Prostate gland (tissue), 2 donors: Measurements from ENCODE around the gene MAP4K2.

Experiments
- POLR2A ChIP-seq: fragments of 450-650 bp; IDR thresholded peaks from one replicate; pipeline ENCODE4 v1.6.1; 2016; ENCODE audit warnings: antibody characterized with exemption, mild to moderate bottlenecking
- TF ChIP-seq, protein P1 (sequence below), 4 experiments: fragments of 200-600 bp in 2 of 4; fragments of 450-650 bp in 2 of 4; sonication (generic) in 2 of 4; IDR thresholded peaks; 1 replicate in 3 of 4; 2 replicates in 1 of 4; pipeline ENCODE4 v1.5.1; 2016 to 2019; ENCODE audit warnings: antibody characterized with exemption in 4 of 4, mild to moderate bottlenecking in 2 of 4, moderate library complexity in 2 of 4

- TF ChIP-seq, protein P1, sequence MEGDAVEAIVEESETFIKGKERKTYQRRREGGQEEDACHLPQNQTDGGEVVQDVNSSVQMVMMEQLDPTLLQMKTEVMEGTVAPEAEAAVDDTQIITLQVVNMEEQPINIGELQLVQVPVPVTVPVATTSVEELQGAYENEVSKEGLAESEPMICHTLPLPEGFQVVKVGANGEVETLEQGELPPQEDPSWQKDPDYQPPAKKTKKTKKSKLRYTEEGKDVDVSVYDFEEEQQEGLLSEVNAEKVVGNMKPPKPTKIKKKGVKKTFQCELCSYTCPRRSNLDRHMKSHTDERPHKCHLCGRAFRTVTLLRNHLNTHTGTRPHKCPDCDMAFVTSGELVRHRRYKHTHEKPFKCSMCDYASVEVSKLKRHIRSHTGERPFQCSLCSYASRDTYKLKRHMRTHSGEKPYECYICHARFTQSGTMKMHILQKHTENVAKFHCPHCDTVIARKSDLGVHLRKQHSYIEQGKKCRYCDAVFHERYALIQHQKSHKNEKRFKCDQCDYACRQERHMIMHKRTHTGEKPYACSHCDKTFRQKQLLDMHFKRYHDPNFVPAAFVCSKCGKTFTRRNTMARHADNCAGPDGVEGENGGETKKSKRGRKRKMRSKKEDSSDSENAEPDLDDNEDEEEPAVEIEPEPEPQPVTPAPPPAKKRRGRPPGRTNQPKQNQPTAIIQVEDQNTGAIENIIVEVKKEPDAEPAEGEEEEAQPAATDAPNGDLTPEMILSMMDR (IDR thresholded peaks at IDR 0.05): no peak
- no peak for TF ChIP-seq POLR2A
Measured at GRCh38 chr11:64837887-64838351, 34.9 kb upstream of the MAP4K2 start.
